ENCODE measurements around the gene SPARC.

DNA sequence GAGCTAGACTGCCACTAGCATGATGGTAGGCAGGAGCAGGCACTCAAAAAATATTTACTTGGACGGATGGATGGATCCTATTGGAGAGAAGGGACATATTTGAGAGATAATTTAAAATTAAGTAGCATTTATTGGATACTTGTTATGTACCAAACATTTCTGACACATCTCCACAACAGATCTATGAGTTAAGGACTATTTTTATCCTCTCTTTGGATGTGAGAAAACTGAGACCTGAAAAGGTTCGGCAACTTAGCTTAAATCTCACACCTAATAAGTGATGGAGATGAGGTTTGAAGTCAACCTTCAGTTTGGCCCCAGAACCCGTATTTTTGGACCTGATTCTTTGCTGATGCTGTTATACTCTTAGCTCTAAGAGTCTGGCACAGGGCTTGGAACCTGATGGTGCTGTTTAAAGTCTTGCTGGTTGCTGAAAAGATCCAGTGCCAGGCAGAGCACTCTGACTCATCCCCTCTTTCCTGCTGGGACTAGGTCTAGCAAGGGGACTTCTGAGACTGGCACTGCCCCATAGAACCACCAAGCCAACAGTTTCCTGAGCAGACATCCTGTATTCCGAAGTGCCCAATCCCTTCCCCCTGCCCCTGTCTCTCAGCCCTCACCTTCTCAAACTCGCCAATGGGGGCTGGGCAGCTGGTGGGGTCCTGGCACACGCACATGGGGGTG, 15.6 kb downstream of the SPARC start:
- TF ChIP-seq, protein P1, sequence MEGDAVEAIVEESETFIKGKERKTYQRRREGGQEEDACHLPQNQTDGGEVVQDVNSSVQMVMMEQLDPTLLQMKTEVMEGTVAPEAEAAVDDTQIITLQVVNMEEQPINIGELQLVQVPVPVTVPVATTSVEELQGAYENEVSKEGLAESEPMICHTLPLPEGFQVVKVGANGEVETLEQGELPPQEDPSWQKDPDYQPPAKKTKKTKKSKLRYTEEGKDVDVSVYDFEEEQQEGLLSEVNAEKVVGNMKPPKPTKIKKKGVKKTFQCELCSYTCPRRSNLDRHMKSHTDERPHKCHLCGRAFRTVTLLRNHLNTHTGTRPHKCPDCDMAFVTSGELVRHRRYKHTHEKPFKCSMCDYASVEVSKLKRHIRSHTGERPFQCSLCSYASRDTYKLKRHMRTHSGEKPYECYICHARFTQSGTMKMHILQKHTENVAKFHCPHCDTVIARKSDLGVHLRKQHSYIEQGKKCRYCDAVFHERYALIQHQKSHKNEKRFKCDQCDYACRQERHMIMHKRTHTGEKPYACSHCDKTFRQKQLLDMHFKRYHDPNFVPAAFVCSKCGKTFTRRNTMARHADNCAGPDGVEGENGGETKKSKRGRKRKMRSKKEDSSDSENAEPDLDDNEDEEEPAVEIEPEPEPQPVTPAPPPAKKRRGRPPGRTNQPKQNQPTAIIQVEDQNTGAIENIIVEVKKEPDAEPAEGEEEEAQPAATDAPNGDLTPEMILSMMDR (IDR thresholded peaks at IDR 0.05), result no peak
- no peak for TF ChIP-seq POLR2A (IDR thresholded peaks at IDR 0.05)

Data from uterus (tissue), 2 donors.